Epithelial cell of prostate (primary cell): ENCODE data around the gene CDYL2.
"Not testable (repeated sequence)": the region's sequence is repeated elsewhere in the genome, so short reads cannot be mapped to it uniquely, and the experiment has no call there.

Experiments used
- DNase-seq: peaks from one replicate; pipeline ENCODE4 v3.0.0-alpha.2; 2011; ENCODE audit warnings: low read depth, low spot score
- H3K27ac ChIP-seq: fragments of 450-650 bp; 2 replicates; pipeline ENCODE4 v1.5.1; 2017; ENCODE audit warnings: mild to moderate bottlenecking

Gene CDYL2

DNA sequence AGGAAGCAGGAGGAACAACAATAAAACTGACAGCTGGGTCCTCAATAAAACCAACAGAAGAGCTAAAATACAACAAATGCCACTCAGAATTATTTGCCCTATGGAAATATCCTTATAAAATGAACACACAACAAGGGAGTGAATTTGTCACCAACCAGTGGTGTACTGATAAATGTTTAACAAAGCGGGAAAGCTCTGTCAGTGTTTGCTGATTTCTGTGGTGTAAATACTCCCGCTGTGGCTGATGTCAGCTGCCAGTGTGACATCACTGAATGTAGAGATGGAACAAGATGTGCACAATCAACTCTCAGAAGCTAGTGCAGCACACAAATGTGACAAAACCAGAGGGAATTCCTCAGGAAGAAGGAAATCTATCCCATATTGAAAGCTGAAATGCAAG lies 51.9 kb downstream of the CDYL2 start:
- H3K27ac ChIP-seq, result no peak overlapping the region

DNA sequence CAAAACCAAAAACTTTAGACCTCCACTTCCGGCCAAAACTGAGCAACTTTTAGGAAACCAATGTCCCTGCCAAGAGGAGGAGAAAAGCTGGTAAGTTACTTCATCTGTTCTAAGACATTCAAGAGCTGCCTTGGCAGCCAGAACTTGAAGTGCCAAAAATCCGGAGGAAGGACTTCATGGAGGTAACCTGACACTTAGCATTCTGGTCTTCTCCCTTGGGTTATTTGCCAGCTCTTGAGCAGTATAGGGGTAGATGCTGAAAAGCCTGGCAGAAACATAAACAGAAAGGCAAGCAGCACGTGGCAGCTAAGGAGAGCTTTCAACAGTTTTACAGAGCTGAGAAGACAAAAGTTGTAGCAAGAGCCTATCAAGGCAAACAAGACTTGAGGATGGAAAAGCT lies 53.2 kb downstream of the CDYL2 start:
- no peak overlapping the region for H3K27ac ChIP-seq
- DNase-seq, result no peak

More for the DNA sequence above, 51.9 kb downstream of the CDYL2 start:
- no peak for DNase-seq

DNA sequence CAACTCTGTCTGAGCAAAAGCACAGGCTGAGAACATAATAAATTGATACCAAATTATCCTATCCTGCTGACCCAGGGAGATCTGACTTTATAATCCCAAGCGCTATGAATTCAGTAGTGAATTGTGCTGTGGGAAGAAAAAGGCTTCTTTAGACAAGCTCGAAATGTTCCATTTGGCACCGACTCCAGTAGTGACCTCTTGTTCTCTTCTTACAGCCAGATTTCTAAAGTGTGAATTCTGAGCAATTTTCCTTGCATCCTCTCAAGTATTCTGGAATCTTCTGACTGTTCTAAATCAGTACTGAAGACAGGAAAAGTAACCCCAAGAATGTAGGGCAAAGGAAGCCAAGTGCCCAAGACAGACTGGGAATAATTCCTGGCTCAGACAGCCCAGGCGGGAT lies 58.2 kb downstream of the CDYL2 start:
- DNase-seq, result no peak
- no peak overlapping the region for H3K27ac ChIP-seq

DNA sequence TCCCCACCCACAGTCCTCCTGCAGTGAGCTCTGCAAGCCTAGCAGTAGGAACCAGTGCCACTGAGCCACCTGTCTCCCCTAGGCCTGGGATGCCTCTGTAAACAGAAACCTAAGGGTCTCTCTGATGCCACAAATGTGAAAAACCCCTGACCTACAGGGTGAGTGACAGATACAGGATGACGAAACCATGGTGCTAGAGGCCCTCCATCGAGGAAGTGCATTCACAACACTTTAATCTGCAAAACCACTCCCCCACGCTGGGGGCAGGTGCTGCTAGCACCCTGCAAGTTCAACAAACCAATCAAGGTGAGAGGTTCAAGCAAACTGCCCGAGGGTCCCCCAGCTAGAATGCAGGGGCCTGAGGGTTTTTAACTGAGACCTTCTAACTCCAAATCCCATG lies 59.5 kb downstream of the CDYL2 start:
- H3K27ac ChIP-seq, result no peak overlapping the region
- no peak for DNase-seq

DNA sequence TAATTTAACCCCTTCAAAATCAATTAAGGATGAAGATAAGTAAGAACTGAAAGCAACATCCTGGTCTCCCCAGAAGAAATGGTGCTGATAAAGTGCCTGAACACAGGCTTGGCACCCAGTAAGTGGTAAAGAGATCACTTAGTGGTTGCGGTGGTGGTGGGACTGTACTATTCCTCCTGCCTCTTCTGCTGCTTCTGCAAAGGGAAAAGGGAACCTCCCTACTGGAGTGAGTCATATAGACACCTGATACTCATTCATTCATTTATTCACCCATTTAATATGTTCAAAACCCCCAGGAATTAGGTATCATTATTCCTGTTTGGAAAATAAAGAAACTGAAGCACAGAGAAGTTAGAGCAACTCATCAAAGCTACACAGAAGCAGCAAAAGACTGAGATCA lies 60.6 kb downstream of the CDYL2 start:
- H3K27ac ChIP-seq, result no peak overlapping the region
- no peak for DNase-seq

DNA sequence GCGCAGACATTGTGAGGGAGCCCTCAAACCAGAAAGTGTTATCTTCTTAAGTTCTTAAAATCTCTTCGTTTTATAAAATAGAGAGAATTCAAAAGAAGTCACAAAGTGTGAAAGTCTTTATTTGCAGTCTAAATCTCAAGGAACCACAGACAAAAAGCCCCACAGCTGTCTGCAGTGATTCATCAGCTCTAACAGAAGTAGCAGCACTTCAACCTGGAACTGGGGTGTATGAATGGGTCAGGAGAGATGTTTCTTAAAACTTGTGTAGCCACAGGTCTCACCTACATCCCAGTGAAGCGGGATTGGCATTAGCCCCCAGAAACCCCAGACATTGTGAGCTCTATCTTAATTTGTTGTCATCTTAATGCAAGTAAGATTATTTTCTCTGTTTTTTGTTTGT lies 61.1 kb downstream of the CDYL2 start:
- no peak for DNase-seq
- H3K27ac ChIP-seq, result no peak overlapping the region

DNA sequence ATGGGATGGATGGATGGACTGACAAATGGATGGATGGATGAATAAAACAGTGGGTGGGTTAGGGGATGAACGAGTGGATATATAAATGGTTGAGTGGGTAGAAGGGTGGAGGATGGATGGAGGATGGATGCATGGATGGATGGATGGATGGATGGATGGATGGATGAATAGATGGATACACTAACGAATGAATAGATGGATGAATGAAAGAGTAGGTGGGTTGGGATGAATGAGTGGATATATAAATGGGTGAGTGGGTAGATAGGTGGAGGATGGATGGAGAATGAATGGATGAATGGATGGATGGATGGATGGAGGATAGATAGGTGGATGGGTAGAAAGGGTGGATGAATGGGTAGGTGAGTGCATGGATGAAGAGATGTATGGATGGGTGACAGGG lies 62.1 kb downstream of the CDYL2 start:
- no peak for DNase-seq
- H3K27ac ChIP-seq, result no peak overlapping the region

DNA sequence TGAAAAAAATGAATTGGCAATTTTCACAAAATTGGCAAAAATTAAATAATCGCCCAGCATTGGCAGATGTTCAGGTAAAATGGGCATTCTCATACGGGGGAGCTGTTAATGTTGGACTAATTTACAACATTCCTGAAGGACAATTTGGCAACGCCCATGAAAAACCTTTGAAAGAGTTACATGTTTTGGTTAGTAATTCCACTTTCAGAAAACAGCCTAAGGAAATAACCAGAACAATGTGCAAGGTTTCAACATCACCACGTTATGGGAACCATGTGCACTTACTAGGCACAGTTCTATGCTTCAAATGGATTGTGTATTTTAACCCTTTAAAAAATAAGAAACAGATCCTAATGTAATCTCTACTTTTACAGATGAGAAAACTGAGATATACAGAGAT lies 62.7 kb downstream of the CDYL2 start:
- no peak overlapping the region for H3K27ac ChIP-seq
- no peak for DNase-seq

DNA sequence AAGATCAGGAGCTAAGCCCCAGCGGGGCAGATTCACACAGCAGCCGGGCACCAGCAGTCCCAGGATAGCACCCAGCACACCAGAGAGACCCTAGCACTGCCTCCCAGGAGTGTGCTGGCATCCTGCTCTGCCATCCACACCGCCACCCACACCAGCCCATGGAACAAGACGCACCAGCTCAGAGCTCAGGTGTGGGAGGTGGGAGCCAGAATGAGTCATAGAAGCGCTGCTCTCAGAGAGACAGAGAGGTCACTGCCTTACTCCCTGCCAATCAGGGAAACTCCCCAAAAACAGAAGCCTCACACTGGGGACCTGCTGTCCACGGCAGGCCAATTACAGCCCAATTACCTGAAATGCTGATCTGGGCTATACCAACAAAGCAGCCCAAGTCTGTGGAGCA lies 64.9 kb downstream of the CDYL2 start:
- H3K27ac ChIP-seq, result no peak overlapping the region
- no peak for DNase-seq

DNA sequence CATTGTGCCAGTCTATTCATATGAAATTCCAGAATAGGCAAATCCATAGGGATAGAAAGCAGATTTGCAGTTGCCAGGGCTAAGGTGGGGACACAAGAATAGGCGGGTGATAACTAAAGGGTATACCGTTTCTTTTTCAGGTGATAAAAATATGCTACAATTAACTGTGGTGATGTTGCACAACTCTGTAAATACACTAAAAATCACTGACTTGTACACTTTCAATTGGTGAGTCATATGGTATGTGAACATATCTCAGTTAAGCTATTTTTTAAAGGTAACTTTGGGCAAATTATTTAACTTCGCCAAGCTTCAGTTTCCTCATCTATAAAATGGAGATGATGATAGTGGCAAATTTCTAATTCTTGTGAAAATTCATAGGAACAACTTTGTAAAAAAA lies 65.9 kb downstream of the CDYL2 start:
- DNase-seq, result no peak
- H3K27ac ChIP-seq, result no peak overlapping the region

DNA sequence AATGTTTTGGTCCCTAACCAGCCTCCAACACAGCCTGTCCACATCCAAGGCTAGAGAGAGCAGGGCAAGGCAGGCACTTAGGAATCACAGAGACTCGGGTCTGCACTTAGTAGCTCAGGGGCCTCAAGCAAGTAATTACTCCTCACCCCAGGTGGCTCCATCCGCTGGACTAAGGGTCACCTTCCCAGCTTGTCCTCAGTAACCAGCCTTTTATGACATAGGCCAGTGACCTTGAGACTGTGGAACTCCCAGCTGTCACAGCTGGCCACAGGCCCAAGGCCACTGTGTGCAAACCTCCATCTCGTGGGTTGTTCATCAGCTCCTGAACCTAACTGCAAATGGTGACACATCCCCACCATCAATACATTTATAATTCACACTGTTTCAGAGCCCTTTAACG lies 68.6 kb downstream of the CDYL2 start:
- no peak overlapping the region for H3K27ac ChIP-seq
- DNase-seq, result no peak

DNA sequence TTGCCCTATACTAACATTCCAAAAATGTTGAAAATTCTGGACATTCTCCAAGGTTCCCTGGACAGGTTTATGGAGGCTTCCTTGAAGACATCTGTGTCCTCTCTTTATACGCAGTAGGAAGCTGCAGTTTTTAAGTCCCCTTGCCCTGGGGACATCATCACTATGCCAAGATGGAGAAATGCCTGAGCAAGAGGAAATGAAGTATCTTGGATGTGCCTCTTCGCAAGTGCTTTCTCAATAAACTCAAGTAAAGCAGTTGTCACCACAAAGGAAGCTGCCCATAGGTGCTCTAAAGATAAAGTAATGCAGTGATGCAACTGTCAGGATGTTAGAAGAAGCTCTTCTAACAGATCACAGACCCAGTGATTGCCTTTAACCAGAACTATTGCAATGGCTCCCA lies 71.0 kb downstream of the CDYL2 start:
- DNase-seq, result no peak

DNA sequence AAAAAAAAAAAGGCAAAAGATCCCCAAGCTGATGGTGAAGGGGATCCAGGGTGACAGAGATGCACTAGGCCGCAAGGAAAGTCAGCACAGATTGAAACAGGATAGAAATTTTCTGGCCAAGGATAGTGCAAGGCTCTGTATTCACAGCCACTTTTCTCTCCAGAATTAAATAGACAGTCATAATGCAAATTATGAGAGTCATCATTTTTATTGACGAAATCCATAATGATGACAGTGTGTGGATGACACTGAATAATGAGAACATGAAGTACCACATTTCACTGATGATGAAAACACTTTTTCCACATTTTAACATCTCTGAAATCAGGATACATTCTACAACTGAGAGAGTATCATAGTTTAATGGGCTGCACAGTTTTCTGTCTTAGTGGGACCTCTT lies 72.5 kb downstream of the CDYL2 start:
- DNase-seq, result no peak
- no peak overlapping the region for H3K27ac ChIP-seq

More for the DNA sequence above, 71.0 kb downstream of the CDYL2 start:
- no peak overlapping the region for H3K27ac ChIP-seq

DNA sequence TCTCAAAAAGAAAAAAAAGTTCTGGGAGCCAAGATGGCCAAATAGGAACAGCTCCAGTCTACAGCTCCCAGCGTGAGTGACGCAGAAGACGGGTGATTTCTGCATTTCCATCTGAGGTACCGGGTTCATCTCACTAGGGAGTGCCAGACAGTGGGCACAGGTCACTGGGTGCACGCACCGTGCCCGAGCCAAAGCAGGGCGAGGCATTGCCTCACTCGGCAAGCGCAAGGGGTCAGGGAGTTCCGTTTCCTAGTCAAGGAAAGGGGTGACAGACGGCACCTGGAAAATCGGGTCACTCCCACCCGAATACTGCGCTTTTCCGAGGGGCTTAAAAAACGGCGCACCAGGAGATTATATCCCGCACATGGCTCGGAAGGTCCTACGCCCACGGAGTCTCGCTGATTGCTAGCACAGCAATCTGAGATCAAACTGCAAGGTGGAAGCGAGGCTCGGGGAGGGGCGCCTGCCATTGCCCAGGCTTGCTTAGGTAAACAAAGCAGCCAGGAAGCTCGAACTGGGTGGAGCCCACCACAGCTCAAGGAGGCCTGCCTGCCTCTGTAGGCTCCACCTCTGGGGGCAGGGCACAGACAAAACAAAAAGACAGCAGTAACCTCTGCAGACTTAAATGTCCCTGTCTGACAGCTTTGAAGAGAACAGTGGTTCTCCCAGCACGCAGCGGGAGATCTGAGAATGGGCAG lies 77.2 kb downstream of the CDYL2 start:
- H3K27ac ChIP-seq, DNase-seq: not testable (repeated sequence)

DNA sequence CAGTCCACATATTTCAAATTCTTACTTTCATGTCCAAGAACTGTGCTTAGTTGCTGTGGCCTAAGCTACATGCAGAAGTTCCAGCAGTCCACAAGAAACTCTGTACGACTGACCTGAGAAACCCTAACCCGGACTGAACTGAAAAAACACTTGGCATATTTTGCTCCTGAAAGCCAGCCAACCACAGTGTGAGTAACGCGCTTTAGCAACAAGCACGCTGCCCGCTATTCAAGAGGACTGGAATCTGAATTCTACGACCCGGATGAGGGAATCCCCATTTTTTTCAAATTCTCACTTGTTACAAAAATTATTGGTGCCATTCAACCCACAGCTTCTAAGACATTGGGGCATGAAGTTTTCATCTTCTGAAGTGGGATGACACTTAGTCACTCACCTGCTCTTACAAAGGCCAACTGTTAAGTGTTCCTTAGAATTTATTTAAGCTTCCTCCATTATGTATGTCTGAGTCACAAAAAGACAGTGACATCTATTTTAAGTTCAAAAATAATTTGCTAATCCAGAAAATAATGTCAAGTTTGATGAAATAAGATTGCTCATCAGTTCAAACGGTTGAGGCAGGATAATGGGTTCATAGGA lies 78.7 kb downstream of the CDYL2 start:
- H3K27ac ChIP-seq, result no peak overlapping the region
- no peak for DNase-seq

DNA sequence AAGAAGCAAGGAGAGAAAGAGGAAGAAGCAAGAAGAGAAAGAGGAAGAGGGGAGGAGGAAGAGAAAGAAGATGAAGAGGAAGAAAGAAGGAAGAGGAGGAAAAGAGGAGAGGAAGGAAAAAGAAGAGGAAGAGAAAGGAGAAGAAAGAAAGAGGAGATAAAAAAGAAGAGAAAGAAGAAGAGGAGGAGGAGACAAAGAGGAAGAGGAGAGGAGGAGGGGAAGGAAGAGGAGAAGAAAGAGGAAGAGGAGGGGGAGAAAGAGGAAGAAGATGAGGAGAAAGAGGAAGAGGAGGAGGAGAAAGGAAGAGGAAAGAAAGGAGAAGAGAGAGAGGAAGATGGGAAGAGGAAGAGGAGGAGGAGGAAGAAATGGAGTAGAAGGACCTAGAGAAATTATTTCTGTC lies 80.4 kb downstream of the CDYL2 start:
- no peak for DNase-seq
- H3K27ac ChIP-seq, result no peak overlapping the region

DNA sequence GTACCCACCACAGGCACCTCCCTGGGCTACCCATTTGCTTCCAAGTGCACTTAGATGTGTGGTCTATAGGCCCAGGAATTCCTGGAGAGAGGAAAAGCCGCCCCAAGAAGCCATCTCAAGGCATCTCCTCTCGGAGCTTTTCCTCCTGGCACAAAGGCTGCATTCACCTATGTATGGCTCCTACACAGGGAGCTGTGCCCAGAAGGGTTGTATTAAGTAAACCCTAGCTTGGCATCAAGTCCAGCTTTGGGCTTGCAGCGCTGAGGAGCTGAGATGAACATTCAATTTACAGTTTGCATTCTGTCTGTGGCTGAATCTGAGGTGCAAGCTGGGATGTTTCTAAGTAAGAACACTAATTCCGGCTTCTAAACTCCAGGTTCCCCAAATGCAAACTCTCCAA lies 81.3 kb downstream of the CDYL2 start:
- no peak overlapping the region for H3K27ac ChIP-seq
- no peak for DNase-seq

DNA sequence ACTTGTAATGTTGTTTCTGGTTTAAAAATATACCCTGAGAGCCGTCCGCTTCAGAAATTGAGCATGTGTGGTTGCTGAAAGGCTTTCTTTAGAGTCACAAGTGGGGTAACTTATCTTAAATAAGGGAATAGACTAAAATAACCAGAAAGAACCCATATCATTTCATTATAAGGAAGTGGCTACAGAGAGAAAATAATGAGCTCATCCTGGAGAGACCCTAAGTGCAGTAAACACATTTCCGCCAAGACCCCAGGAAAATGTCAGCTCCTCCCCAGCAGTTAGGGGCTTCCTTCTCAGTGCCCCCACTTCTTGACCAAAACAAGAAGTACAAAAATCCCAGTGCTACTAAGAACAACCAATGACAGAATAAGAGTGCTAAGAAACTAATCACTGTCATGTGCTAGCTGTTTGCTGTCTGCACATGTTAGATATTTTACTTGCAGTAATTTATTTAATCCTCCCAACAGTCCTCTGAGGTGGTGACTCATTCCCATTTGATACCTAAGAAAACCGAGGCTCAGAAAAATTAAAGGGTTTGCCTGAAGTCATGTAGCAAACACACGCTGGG lies 83.5 kb downstream of the CDYL2 start:
- peak; percentile 24 for DNase-seq
- no peak overlapping the region for H3K27ac ChIP-seq

DNA sequence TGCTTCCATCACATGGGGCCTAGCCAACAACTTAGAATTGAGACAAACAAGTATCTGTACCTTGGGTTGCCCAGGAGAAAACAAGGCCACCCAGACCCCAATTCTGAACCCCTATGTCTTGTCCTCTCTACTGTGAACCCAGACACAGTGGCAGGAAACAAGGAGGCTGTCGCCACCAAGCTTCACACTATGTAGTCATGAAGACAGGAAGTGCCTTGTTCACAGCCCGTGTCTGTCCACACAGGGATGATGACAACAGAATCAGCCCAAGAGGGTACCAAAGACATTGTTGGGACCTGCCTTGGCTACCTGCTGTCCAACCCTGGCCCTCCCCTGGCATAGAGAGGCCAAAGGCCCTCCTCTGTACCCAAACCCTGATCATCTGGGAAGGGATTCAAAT lies 84.8 kb downstream of the CDYL2 start:
- no peak overlapping the region for H3K27ac ChIP-seq
- DNase-seq, result no peak

DNA sequence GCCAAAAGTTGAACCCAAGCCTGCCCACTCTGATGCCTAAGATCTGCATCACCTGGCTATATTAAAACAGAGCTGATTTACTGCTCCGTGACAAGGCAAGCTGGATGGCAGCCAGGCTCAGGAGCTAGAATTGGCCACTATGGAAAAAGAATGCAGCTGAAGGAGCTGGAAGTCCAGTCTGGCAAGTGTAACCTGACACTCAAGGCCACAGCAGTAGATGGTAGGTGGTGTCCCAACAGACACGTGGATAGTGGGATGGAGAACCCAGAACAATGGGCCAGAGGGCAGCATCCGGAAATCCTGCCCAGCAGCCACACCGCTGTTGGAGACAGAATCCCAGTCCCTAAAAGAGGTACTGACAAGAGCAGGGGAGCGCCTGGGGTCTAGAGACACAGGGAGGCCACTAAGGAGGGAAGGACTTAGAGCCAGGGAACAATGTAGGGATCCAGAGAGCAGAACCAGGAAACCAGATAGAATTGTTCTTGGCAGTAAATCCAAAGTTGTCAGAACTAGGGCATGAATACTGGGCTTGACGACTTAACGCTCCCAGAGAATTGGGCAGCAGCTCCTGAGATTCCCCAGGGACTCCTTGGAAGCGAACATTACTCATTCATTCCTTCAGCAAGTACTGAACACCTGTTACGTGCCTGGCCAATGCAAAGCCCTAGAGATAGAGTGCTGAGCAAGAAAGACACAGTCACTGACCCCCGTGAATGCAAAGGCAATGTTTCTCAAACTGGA lies 85.7 kb downstream of the CDYL2 start:
- peak; percentile 66 for DNase-seq
- H3K27ac ChIP-seq, result peak overlapping the region; percentile 2

DNA sequence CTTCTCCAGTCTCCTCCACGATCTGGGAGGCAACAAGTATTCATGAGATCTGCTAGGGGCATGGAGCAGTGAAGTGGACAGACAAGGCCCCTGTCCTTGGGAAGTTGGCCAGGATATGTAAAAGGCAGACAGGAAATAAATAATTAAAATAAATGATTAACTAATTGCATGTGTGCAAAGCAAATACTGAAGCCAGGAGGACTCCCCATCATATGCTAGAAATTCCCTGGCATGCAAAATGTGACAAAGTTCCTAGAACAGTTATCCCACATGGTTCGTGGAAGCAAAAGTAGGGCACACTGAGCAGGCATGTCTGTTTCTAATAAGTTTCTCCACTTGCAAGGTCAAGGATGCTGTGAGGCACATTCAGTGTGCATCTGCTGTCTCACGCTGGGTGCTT lies 86.8 kb downstream of the CDYL2 start:
- no peak for DNase-seq
- H3K27ac ChIP-seq, result no peak overlapping the region
